Measurements from ENCODE around the gene PRSS8.
"Not testable (repeated sequence)": the region's sequence is repeated elsewhere in the genome, so short reads cannot be mapped to it uniquely, and the experiment has no call there.

The PRSS8 gene

DNA sequence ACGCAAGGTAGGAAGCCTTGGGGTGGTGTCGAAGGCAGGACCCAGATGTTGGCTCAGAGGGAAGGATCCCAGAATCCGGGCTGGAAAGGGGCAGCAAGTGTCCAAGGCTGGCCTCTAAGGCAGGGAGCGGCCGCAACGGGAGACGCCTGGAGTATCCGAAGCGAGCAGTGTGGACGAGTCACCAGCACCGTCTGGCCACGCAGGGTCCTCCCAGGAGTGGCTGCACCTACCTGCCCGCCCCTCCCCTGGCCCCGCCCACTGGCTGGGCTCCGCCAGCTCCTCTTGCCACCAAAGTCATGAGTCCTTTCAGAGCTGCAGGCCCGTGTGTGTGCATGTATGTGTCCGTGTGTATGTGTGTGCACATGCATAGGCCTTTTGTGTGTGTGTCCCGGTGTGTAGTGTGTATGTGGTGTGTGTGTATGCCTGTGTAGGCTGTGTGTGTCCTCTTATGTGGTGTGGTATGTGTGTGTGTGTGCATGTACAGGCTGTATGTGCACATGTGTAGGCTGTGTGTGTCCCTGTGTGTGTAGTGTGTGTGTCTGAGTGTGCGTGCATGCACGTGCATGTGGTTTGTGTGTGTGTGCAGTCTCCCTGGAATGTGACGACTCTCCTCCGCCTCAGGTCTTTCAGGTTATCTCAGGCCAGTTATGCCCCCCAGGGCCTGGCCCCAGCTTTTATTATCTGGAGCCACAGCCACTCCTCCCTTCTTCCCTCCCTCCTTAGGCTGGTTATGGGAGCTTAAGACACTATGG is at the start of gene PRSS8:
PRSS8 (minus strand) TSS at position 193 of the 752 bp plus-strand sequence. CDS start 229 bp downstream, outside the sequence.
- no peak for ATAC-seq

DNA sequence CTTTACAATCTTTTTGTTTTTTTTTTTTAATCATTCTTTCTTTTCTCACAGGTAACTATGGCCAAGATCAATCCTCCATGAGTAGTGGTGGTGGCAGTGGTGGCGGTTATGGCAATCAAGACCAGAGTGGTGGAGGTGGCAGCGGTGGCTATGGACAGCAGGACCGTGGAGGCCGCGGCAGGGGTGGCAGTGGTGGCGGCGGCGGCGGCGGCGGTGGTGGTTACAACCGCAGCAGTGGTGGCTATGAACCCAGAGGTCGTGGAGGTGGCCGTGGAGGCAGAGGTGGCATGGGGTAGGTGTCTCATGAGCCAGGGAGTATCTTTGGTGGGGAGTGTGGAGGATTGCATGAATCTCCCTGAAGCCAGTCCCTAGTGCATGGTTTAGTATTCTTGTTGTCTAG is 49.4 kb upstream of the PRSS8 start:
- no peak for ATAC-seq
- peaks cover 1% of the 10 kb centered on the region for H3K27me3 Mint-ChIP-seq
- H3K27ac Mint-ChIP-seq = peak overlapping the region; percentile 87
- H3K4me3 Mint-ChIP-seq = peak overlapping the region; percentile 97
- H3K9me3 Mint-ChIP-seq = no peaks in the 10 kb centered on the region
- DNase-seq = no peak
- H3K36me3 Mint-ChIP-seq (ENCODE audit: low read depth) = peaks cover 92% of the 10 kb centered on the region
- H3K4me1 Mint-ChIP-seq = peaks cover 85% of the 10 kb centered on the region

More for the DNA sequence above, at the start of gene PRSS8:
- no peak within 1 kb of the TSS for H3K27ac Mint-ChIP-seq
- no peaks in the 10 kb centered on the region for H3K9me3 Mint-ChIP-seq
- H3K36me3 Mint-ChIP-seq (ENCODE audit: low read depth) = peaks cover 3% of the 10 kb centered on the region
- no peak for DNase-seq
- no peaks in the 10 kb centered on the region for H3K4me1 Mint-ChIP-seq
- H3K4me3 Mint-ChIP-seq = no peak within 1 kb of the TSS
- no peaks in the 10 kb centered on the region for H3K27me3 Mint-ChIP-seq

DNA sequence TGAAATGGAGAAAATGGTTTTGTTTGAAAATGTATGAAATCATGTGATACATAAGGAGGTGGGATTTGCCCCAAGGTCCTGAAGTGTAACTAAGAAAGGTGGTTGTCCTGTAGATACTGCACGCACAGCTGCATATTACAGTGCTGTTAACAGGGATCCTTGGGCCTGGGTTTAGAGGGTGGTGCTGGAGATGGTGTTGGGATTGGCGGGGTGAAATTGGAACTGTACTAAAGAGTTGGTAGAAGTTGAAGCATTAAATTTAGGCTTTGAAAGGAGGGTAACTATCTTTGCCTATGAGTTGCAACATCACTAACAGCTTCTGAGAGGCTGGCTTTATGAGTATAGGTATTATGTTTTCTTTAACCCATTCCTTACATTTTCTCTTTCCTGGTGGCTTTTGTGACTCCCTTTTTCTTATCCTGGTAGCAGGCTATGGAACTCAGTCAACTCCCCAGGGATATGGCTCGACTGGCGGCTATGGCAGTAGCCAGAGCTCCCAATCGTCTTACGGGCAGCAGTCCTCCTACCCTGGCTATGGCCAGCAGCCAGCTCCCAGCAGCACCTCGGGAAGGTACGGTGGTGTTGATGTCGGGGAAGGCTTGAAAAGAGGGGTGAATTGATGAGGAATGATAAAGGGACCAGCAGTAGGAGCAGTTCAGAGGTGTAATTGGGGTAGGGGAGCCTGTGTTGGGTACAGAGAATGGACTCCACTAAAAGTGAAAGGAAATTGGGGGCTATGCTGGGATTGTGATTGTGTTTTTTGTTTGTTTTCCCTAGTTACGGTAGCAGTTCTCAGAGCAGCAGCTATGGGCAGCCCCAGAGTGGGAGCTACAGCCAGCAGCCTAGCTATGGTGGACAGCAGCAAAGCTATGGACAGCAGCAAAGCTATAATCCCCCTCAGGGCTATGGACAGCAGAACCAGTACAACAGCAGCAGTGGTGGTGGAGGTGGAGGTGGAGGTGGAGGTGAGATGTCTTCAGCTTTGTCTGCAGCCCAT is 48.2 kb upstream of the PRSS8 start:
- peak overlapping the region; percentile 97 for H3K4me3 Mint-ChIP-seq
- peaks cover 2% of the 10 kb centered on the region for H3K27me3 Mint-ChIP-seq
- DNase-seq = no peak
- H3K36me3 Mint-ChIP-seq (ENCODE audit: low read depth) = peaks cover 82% of the 10 kb centered on the region
- no peaks in the 10 kb centered on the region for H3K9me3 Mint-ChIP-seq
- H3K4me1 Mint-ChIP-seq = peaks cover 85% of the 10 kb centered on the region
- ATAC-seq = no peak
- peak overlapping the region; percentile 100 for H3K27ac Mint-ChIP-seq

DNA sequence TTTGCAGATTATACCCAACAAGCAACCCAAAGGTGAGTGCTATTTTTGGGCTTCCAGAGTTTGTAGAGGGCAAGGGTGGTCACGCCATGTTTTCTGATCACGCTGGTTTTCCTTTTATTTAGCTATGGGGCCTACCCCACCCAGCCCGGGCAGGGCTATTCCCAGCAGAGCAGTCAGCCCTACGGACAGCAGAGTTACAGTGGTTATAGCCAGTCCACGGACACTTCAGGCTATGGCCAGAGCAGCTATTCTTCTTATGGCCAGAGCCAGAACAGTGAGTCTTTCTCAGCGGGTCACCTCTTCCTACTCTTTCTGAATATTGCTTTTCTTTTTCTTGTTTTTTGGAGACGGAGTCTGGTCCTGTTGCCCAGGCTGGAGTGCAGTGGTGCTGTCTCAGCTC is 46.9 kb upstream of the PRSS8 start:
- Mint-ChIP-seq H3K27me3 (peaks cover 2% of the 10 kb centered on the region), H3K4me1 (peaks cover 85% of the 10 kb centered on the region), H3K27ac (peak overlapping the region; percentile 100), H3K36me3 (ENCODE audit: low read depth) (peaks cover 69% of the 10 kb centered on the region), H3K4me3 (peak overlapping the region; percentile 97), H3K9me3 (no peaks in the 10 kb centered on the region)
- ATAC-seq (no peak), DNase-seq (no peak)

DNA sequence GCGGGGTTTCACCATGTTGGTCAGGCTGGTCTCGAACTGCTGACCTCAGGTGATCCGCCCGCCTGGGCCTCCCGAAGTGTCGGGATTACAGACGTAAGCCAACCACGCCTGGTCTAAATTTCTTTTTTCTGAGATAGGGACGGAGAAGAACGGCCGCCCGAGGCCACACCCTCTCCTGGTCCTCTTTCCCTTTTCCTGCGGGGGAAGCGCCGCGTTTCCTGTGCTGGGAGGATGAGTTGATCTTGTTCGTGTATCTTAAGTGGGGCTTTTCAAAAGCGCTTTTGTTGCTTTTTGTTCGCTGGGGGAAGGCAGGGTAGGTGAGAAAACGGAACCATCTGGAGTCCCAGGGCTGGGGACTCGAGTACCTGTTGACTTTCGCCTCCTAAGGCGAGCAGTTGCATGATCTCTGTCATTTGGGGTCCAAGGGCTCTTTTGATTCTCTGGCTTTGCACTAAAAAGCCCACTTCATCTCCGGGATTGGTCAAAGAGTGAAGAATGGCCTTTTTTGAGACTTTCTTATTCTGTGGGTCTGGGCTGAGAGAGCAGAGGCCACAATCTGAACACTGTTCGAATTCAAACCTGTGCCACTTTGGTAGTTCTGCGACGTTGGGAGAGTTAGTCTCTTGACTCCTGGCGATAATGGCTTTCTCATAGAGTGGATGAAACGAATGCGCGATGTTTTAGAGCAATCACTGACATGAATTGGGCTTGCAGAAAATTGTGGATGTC is 45.7 kb upstream of the PRSS8 start:
- Mint-ChIP-seq H3K27me3 (peaks cover 3% of the 10 kb centered on the region), H3K27ac (peak overlapping the region; percentile 100), H3K4me3 (peak overlapping the region; percentile 97), H3K36me3 (ENCODE audit: low read depth) (peaks cover 60% of the 10 kb centered on the region), H3K4me1 (peaks cover 83% of the 10 kb centered on the region), H3K9me3 (no peaks in the 10 kb centered on the region)
- DNase-seq (peak; percentile 32), ATAC-seq (no peak)

DNA sequence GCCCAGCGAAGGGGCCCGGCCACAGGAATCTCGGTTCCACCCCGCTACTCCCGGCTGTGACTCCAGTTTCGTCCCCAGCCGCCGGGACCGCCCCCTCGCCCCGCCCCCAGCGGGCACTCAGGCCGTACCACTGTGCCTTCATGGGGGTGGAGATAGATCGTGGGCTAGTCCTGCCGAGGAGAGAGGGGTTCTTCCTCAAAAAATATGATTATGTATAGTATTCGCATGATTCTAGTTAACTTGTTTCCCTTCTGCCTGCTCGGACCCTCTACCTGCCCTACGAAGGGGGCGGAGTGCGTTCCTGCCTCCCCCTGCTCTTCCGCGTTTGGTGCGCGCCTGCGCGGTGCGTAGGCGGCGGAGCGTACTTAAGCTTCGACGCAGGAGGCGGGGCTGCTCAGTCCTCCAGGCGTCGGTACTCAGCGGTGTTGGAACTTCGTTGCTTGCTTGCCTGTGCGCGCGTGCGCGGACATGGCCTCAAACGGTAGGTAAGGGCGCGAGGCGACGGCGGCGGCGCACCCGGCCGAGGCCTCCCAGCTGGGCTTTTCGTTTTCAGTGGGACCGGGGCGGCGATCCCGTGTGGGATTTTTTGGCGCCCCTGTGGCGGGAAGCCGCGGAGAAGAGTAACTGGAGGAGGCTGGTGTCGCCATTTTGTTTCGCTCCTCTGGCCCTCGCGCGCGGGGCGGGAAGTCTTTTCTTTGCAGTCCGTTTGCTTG is 44.4 kb upstream of the PRSS8 start, which contains the start of gene FUS:
FUS (plus strand) TSS at position 393 of the 713 bp plus-strand sequence; CDS start at position 469, 76 bp downstream.
- H3K36me3 Mint-ChIP-seq (ENCODE audit: low read depth) = peaks cover 46% of the 10 kb centered on the region
- peak; percentile 61 for ATAC-seq

DNA sequence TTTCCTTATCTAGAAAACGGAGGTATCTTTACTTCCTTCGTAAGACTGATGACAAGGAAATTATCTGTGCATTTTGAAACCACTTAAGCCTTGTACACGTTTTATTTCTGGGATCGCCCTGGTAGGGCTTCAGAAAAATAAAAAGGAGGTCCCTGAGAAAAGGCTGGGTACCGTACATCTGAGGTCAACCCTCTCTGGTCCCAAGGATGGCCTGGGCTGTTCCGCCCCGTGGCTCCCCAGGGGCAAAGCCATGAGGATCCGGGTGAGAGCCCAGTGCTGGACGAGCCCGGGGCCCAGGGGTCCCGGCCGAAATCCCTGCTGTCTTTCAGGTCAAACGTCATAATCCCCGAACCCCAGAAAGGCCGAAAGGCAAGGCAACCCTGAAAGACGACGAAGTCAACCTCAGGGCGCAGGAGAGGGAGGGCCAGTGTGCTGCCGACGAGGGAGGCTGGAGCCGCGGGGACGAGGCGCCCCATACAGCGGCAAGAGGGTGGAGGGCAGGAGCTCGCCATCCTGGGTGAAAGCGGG is 43.8 kb upstream of the PRSS8 start:
- Mint-ChIP-seq H3K27me3 (peaks cover 3% of the 10 kb centered on the region), H3K36me3 (ENCODE audit: low read depth) (peaks cover 40% of the 10 kb centered on the region), H3K4me3 (peak overlapping the region; percentile 97), H3K9me3 (no peaks in the 10 kb centered on the region), H3K4me1 (peaks cover 64% of the 10 kb centered on the region), H3K27ac (peak overlapping the region; percentile 100)
- DNase-seq (no peak), ATAC-seq (no peak)

More for the DNA sequence above, 44.4 kb upstream of the PRSS8 start, which contains the start of gene FUS:
- peak; percentile 93 for DNase-seq
- Mint-ChIP-seq H3K9me3 (no peaks in the 10 kb centered on the region), H3K27me3 (peaks cover 3% of the 10 kb centered on the region), H3K4me1 (peaks cover 70% of the 10 kb centered on the region), H3K27ac (peak within 1 kb of the TSS; percentile 100), H3K4me3 (peak within 1 kb of the TSS; percentile 97)

DNA sequence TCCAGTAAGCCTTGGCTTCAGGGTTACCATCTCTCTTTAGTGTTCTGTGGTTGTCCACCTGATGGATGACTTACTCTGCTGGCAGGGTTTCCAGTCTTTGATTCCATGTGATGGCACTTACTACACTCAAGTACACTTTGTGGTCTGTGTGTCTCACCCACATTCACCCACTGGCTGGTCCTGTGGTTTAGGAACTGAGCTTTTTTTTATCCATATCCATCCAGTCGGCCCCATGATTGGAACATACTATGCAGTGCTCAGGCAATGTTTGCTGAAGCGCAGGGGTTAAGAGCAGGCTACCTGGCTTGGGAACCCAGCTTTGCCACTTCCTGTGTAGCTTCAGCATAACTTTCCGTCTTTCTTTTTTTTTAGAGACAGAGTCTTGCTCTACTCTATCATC is 41.6 kb upstream of the PRSS8 start:
- H3K4me3 Mint-ChIP-seq = peak overlapping the region; percentile 35
- H3K27me3 Mint-ChIP-seq = peaks cover 3% of the 10 kb centered on the region
- DNase-seq (peak; percentile 60), ATAC-seq (peak; percentile 37)
- peak overlapping the region; percentile 86 for H3K27ac Mint-ChIP-seq
- no peaks in the 10 kb centered on the region for H3K9me3 Mint-ChIP-seq
- peaks cover 43% of the 10 kb centered on the region for H3K4me1 Mint-ChIP-seq
- H3K36me3 Mint-ChIP-seq (ENCODE audit: low read depth) = peaks cover 19% of the 10 kb centered on the region

DNA sequence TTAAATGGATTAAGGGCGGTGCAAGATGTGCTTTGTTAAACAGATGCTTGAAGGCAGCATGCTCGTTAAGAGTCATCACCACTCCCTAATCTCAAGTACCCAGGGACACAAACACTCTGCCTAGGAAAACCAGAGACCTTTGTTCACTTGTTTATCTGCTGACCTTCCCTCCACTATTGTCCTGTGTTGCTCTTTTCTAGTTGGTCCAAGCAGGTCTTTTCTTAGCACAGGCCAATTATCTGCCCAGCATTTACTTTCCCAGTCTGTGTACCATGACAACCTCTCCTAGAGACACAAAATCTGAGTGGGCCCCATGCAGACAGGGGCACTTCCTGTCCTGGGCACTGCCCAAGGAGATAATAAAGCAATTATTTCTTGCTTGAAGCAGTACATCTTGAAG is 34.5 kb upstream of the PRSS8 start:
- DNase-seq; ATAC-seq; H3K27me3 Mint-ChIP-seq; H3K27ac Mint-ChIP-seq; H3K9me3 Mint-ChIP-seq; H3K36me3 Mint-ChIP-seq (ENCODE audit: low read depth); H3K4me1 Mint-ChIP-seq; H3K4me3 Mint-ChIP-seq: not testable (repeated sequence)

DNA sequence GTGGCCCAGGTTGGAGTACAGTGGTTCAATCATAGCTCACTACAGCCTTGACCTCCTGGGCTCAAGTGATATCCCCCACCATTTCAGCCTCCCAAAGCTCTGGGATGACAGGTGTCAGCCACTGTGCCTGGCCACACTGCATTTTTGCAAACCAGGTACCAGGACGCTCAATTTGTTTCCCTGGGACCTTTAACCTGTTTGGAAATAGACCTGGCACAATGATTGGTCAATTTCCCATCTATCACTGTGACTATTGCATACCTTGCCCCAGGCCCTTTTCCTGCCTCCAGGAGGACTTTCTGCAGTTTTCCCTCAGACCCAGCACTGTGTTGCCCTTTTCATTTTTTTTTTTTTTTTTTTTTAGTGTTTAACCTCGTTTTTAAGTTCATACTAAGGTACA is 33.3 kb upstream of the PRSS8 start:
- H3K27ac Mint-ChIP-seq = no peak overlapping the region
- DNase-seq = no peak
- no peak for ATAC-seq
- no peaks in the 10 kb centered on the region for H3K9me3 Mint-ChIP-seq
- H3K36me3 Mint-ChIP-seq (ENCODE audit: low read depth) = no peaks in the 10 kb centered on the region
- no peaks in the 10 kb centered on the region for H3K27me3 Mint-ChIP-seq
- no peak overlapping the region for H3K4me3 Mint-ChIP-seq
- no peaks in the 10 kb centered on the region for H3K4me1 Mint-ChIP-seq

DNA sequence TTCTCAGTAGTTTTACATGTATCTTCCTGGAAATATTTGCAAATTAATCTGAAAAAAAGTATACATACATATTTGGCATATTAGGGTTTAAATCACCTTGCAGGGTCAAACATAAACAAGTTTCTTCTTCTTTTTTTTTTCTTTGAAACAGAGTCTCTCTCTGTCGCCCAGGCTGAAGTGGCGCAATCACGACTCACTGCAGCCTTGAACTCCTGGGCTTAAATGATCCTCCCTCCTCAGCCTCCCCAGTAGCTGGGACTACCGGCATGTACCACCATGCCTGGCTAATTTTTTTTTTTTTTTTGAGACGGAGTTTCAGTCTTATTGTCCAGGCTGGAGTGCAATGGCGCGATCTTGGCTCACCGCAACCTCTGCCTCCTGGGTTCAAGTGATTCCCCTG is 31.8 kb upstream of the PRSS8 start:
- DNase-seq (no peak), ATAC-seq (no peak)
- Mint-ChIP-seq H3K27me3 (no peaks in the 10 kb centered on the region), H3K9me3 (no peaks in the 10 kb centered on the region), H3K27ac (no peak overlapping the region), H3K4me1 (no peaks in the 10 kb centered on the region), H3K4me3 (no peak overlapping the region), H3K36me3 (ENCODE audit: low read depth) (no peaks in the 10 kb centered on the region)

DNA sequence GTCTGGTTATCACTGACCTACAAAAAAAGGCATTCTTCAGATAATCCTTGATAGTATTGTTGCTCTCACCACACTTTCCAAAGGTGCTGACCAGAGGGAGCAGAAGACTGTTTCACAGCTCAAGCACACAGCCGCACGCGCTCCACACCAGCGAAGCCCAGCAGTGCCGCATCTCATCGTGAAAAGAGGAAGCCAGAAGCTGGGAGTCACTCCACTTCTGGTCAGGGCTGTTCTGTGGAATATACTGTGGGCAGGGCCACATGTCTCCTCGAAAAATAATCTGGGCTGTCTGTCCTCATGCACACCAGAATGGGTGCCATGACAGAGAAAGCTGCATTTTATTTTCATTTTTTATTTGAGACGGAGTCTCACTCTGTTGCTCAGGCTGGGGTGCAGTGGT is 21.6 kb upstream of the PRSS8 start:
- H3K9me3 Mint-ChIP-seq = no peaks in the 10 kb centered on the region
- H3K4me1 Mint-ChIP-seq = peaks cover 9% of the 10 kb centered on the region
- H3K27me3 Mint-ChIP-seq = peaks cover 2% of the 10 kb centered on the region
- DNase-seq = peak; percentile 16
- H3K27ac Mint-ChIP-seq = no peak overlapping the region
- no peaks in the 10 kb centered on the region for H3K36me3 Mint-ChIP-seq (ENCODE audit: low read depth)
- no peak for ATAC-seq
- H3K4me3 Mint-ChIP-seq = peak overlapping the region; percentile 51

DNA sequence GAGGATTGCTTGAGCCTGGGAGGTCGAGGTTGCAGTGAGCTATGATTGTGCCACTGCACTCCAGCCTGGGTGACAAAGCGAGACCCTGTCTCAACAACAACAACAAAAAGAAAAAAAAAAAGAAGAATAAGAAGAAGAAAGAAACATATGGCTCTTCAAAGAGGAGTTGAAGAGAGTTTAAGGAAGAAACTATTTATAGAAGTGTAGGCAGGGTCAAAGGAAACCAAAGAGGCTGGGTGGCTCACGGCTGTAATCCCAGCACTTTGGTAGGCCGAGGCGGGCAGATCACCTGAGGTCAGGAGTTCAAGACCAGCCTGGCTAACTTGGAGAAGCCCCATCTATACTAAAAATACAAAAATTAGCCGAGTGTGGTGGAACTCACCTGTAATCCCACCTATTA is 15.4 kb upstream of the PRSS8 start:
- not testable (repeated sequence) for H3K9me3 Mint-ChIP-seq; H3K27ac Mint-ChIP-seq; H3K4me1 Mint-ChIP-seq; ATAC-seq; H3K4me3 Mint-ChIP-seq; DNase-seq; H3K27me3 Mint-ChIP-seq; H3K36me3 Mint-ChIP-seq (ENCODE audit: low read depth)
